Measurements from ENCODE around the gene SNX19. TPM values are rescaled to one million over a fixed set of nuclear protein-coding genes. Genes with fewer than 3 reads are reported as not detected.

Gene SNX19
- total and polyA plus RNA-seq, 8 donors, result 11.7 to 37.2 (median 22.4) TPM

- Histone ChIP-seq H3K27ac (no peak overlapping the region), H3K36me3 (no peaks in the 10 kb centered on the region), H3K9me3 (no peaks in the 10 kb centered on the region), H3K4me1 (no peaks in the 10 kb centered on the region), H3K27me3 (no peaks in the 10 kb centered on the region), H3K4me3 (no peak overlapping the region)
- ATAC-seq (no peak), DNase-seq (no peak), FAIRE-seq (no peak)
- TF ChIP-seq CTCF (IDR thresholded peaks at IDR 0.05), result no peak
- intact Hi-C loops (cut with DNase I), result no loop called here
- WGBS, 2 donors, result 33 to 38% methylated on average over 2 of the region's 2 CpGs
Measured at GRCh38 chr11:130846606-130847005, 69.7 kb downstream of the SNX19 start.

GRCh38 chr11:130842001-130842400 is 74.3 kb downstream of the SNX19 start:
- 95 to 97% methylated on average over 1 of the region's 1 CpG for WGBS, 2 donors
- no peak for FAIRE-seq
- TF ChIP-seq CTCF (IDR thresholded peaks at IDR 0.05), result no peak

GRCh38 chr11:130840679-130841078 is 75.6 kb downstream of the SNX19 start:
- FAIRE-seq (no peak), ATAC-seq (no peak), DNase-seq (no peak)
- no peaks in the 10 kb centered on the region for H3K27me3 ChIP-seq
- no peaks in the 10 kb centered on the region for H3K36me3 ChIP-seq
- intact Hi-C loops (cut with DNase I), result no loop called here
- H3K9me3 ChIP-seq, result no peaks in the 10 kb centered on the region
- 57 to 66% methylated on average over 3 of the region's 3 CpGs for WGBS, 2 donors
- TF ChIP-seq CTCF (IDR thresholded peaks at IDR 0.05), result no peak
- no peak overlapping the region for H3K27ac ChIP-seq
- no peaks in the 10 kb centered on the region for H3K4me1 ChIP-seq
- no peak overlapping the region for H3K4me3 ChIP-seq

More at GRCh38 chr11:130842001-130842400, 74.3 kb downstream of the SNX19 start:
- intact Hi-C loops (cut with DNase I), result no loop called here
- Histone ChIP-seq H3K36me3 (no peaks in the 10 kb centered on the region), H3K27ac (no peak overlapping the region), H3K4me3 (no peak overlapping the region), H3K9me3 (no peaks in the 10 kb centered on the region), H3K27me3 (no peaks in the 10 kb centered on the region), H3K4me1 (no peaks in the 10 kb centered on the region)
- no peak for ATAC-seq
- DNase-seq, result no peak

- no peak for TF ChIP-seq CTCF (IDR thresholded peaks at IDR 0.05)
- Histone ChIP-seq H3K27me3 (no peaks in the 10 kb centered on the region), H3K36me3 (no peaks in the 10 kb centered on the region), H3K4me3 (no peak overlapping the region), H3K9me3 (no peaks in the 10 kb centered on the region), H3K27ac (no peak overlapping the region), H3K4me1 (no peaks in the 10 kb centered on the region)
- DNase-seq (no peak), FAIRE-seq (no peak), ATAC-seq (no peak)
- intact Hi-C loops (cut with DNase I), result no loop called here
- WGBS, 2 donors, result 32 to 41% methylated on average over 3 of the region's 3 CpGs
Measured at GRCh38 chr11:130839981-130840666, 76.2 kb downstream of the SNX19 start.

- ATAC-seq (no peak), FAIRE-seq (peak; percentile 26), DNase-seq (no peak)
- no peaks in the 10 kb centered on the region for H3K27me3 ChIP-seq
- intact Hi-C loops (cut with DNase I), result no loop called here
- no peaks in the 10 kb centered on the region for H3K9me3 ChIP-seq
- H3K27ac ChIP-seq, result no peak overlapping the region
- H3K4me1 ChIP-seq, result no peaks in the 10 kb centered on the region
- H3K4me3 ChIP-seq, result no peak overlapping the region
- no peaks in the 10 kb centered on the region for H3K36me3 ChIP-seq
- no peak for TF ChIP-seq CTCF (IDR thresholded peaks at IDR 0.05)
Measured at GRCh38 chr11:130837194-130837593, 79.1 kb downstream of the SNX19 start.

All from pancreas (tissue), 10 donors.